Left renal pelvis (tissue), 4 donors: ENCODE results near the gene RABEP2. TPM values are rescaled to one million over a fixed set of nuclear protein-coding genes. Genes with fewer than 3 reads are reported as not detected.
"Not testable (repeated sequence)": the region's sequence is repeated elsewhere in the genome, so short reads cannot be mapped to it uniquely, and the experiment has no call there.

ENCODE experiments used
- DNase-seq, 4 donors: peaks; one replicate each; pipeline ENCODE4 v3.0.0-alpha.2; 2013; ENCODE audit warnings: low read depth in 4 of 4, low spot score in 3 of 4
- polyA plus RNA-seq, 4 donors: library from polyadenylated mRNA; unstranded; fragments of 120-200 nt; gene quantifications; one replicate each; pipeline ENCODE4 v1.2.1, GENCODE V29; 2013; ENCODE audit not compliant: insufficient read length in 4 of 4

Gene RABEP2
- polyA plus RNA-seq, result 10 to 100 TPM; 15.7 to 34.4 (median 17.6) TPM

DNA sequence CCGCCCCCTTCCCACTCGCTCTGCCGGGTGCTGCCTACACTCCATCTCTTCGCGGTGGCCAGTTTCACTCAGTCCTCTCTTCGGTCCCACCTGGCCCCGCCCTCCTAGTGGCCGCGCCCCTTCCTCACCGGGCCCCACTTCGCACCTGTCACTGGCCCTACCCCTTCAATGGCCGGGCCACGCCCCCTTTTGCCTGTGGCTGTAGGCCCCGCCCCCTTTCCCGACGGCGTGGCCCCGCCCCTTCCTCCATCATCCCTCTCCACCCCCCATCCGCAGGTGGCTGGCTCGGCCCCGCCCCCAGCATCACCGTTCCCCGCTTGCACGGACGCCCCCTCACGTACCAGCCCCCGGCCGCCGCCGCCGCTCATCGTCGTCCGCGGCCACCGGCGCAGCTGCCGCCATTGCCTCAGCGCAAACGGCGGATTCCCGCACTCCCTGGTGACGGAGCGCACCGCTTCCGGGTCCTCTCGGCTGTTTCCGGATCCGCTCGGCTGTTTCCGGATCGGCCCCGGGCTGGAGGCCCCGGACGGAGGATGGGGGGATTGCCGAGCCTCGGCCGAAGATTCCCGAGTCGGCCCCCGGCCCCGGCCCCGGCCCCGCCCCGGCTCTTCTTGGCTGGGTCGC, at the start of gene RABEP2:
Gene RABEP2, minus strand, starts transcription at position 477 of the 624 bp plus-strand sequence. Its CDS starts 75 bp downstream, at position 402.
- peak; percentile 77 to 85 (median 80) for DNase-seq

- DNase-seq, result peak; percentile 85 to 94 (median 93)
Observed at GRCh38 chr16:28974437-28975157, 49.6 kb upstream of the RABEP2 start, which contains the start of gene SPNS1. SPNS1 (plus strand) TSS chr16:28974778; CDS start chr16:28975152, 374 bp downstream.

GRCh38 chr16:28974007-28974436, 49.0 kb upstream of the RABEP2 start:
- no peak for DNase-seq

- DNase-seq, result not testable (repeated sequence)
Observed at GRCh38 chr16:28969696-28970095, 44.7 kb upstream of the RABEP2 start.

- no peak for DNase-seq
Observed at GRCh38 chr16:28967156-28967555, 42.1 kb upstream of the RABEP2 start.

DNA sequence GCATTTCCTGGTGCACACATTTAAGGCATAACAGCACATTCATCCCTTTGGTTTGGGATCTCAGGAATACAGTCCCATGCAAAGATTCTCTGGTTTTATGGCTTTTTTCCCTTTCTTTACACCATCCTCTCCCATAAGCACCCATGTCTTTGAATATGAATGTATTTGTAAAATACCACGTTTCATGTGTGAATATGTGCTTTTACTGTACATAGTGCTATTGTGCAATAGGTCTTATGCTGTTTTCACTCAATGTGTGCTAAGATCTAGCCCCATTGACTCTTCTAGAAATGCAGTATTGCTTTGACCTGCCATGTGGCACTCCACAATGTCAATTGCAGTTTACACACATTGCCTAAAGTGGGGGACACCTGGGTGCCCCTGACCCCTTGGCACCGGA, 39.5 kb upstream of the RABEP2 start:
- no peak for DNase-seq

DNA sequence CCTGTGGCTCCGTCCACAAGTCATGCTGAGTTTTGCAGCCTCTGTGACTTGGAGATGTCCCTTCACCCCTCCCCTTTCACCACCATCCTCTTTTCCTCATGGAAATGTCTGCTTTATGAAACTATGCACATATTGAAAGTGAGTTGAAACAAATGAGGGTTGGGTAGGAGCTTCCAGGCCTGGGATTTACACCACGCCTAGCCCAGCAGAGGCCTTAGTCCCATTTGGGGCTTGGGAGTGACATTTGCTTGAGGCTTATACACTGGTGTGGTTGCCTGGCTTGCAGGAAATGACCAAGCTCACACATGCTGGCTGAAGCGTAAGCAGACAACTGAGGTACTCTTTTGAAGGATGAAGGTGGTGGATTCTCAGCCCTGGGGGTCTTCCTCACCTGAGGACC, 39.0 kb upstream of the RABEP2 start:
- DNase-seq, result no peak

GRCh38 chr16:28958836-28959235, 33.8 kb upstream of the RABEP2 start:
- no peak for DNase-seq

DNA sequence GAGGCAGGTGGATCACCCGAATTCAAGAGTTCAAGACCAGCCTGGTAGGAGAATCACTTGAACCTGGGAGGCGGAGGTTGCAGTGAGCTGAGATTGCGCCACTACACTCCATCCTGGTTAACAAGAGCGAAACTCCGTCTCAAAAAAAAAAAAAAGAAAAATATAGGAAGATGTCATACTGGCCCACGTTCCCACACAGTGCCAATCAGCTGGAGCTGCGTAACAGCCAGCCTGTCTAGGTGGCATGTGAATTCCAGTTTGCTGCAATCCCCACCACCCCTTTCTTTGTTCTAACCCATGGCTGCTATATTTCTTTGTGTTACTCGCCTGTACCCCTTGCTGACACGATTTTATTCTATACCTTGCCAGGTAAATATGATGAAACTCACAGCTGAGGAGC, 33.2 kb upstream of the RABEP2 start:
- no peak for DNase-seq

GRCh38 chr16:28951410-28951943, 26.4 kb upstream of the RABEP2 start:
- DNase-seq, result no peak

GRCh38 chr16:28950648-28951409, 25.8 kb upstream of the RABEP2 start, which contains the start of gene NFATC2IP:
NFATC2IP (plus strand) TSS chr16:28950937; CDS start chr16:28951012, 75 bp downstream.
- peak; percentile 99 for DNase-seq

DNA sequence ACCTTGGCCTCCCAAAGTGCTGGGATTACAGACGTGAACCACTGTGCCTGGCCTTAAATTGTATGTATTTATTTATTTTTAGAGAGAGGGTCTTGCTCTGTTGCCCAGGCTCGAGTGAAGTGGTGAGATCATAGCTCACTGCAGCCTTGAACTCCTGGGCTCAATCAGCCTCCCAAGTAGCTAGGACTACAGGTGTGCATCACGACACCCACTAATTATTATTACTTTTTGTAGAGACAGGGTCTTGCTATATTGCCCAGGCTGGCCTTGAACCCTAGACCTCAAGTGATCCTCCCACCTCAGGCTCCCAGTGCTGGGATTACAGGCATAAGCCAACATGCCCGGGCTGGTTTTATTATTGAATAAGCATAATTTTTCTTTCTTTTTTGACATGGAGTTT, 21.6 kb upstream of the RABEP2 start:
- DNase-seq, result no peak

DNA sequence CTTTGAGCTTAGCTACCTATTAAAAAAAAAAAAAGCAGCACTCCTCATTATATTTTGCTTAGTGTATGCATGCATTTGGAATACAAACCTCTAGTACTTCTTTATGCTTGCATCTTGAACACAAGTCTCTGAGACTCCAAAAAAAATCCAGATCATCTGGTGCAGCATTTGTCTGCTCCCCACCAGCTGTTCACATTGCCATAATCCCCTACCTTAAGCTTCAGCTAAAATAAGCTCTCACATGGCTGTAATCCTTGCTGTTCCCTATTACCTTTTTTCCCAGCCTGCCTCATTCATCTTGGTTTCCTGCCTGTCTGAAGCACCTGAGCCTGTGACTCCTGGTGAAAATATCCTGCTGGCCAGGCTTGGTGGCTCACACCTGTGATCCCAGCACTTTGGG, 18.2 kb upstream of the RABEP2 start:
- DNase-seq, result no peak

- DNase-seq, result not testable (repeated sequence)
Observed at GRCh38 chr16:28939825-28940224, 14.8 kb upstream of the RABEP2 start.

DNA sequence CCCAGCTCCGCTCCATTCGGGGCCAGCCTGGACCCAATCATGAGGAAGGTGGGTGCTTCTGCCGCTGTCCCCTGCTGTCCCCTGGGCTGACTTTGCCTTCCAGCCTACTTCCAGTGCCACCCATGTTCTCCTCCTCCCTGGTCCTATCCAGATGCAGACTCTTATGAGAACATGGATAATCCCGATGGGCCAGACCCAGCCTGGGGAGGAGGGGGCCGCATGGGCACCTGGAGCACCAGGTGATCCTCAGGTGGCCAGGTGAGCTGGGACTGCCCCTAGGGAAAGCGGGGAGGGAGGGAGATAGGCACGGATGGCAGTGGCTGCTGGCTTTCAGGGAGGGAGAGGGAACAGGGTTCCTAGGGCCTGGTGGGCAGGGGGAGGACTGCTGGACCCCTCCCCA, 13.7 kb upstream of the RABEP2 start:
- no peak for DNase-seq

GRCh38 chr16:28937222-28937876, 12.3 kb upstream of the RABEP2 start:
- no peak for DNase-seq

DNA sequence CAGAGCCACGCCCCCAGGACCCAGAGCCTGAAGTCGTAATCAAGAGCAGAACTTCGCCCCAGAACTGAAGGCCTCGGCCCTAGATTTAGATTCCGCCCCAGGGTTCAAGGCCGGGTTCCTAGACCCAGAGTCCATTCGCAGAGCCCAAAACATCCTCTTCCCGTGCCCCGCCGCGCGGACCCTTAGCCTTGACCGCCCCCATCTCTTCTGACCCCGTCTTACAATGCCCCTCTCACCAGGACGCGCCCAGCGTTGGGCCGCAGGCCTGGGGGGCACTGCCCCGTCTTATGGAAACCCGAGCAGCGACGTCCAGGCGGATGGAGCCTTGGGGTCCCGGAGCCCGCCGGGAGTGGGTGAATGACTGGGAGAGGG, 11.7 kb upstream of the RABEP2 start:
- no peak for DNase-seq

GRCh38 chr16:28935924-28936783, 11.1 kb upstream of the RABEP2 start:
- DNase-seq, result no peak

DNA sequence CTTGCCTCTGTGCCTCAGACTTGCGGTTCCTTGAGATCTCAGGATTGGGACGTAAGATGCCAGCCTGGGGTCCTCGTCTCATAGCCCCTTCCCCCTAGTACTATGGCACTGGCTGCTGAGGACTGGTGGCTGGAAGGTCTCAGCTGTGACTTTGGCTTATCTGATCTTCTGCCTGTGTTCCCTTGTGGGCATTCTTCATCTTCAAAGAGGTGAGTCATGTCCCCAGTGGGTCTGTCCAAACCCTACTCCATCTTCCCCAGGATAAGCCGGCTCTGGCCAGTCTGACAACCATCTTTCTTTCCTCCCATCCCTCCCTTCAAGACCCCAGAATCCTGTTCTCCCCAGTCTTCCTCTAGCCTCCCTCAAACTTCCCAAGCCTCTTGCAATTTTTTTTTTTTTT, 10.3 kb upstream of the RABEP2 start:
- DNase-seq, result no peak

- DNase-seq, result no peak
Observed at GRCh38 chr16:28933171-28933570, 8.1 kb upstream of the RABEP2 start.
